Upper lobe of left lung (tissue), 6 donors: Measurements from ENCODE around the gene PPP1CC. TPM values are rescaled to one million over a fixed set of nuclear protein-coding genes. Genes with fewer than 3 reads are reported as not detected.

ENCODE experiments used
- ATAC-seq, 2 donors: fragments of 200-7000 bp; cut with Tn5 transposase; one replicate each; pipeline ENCODE4 v1.9.1; 2022; ENCODE audit warnings: mild to moderate bottlenecking in 2 of 2, moderate library complexity in 2 of 2; ENCODE audit not compliant: low FRiP score in 2 of 2
- DNase-seq, 2 donors: peaks; one replicate each; pipeline ENCODE4 v3.0.0-alpha.2; 2019 to 2020
- H3K27ac ChIP-seq, 4 donors: fragments of 200-600 bp; sonication (generic); one replicate each; pipeline ENCODE4 v1.5.1; 2016 to 2019
- H3K27me3 ChIP-seq, 4 donors: fragments of 200-600 bp; sonication (generic); one replicate each; pipeline ENCODE4 v1.5.1; 2017 to 2019
- H3K36me3 ChIP-seq, 4 donors: fragments of 200-600 bp; sonication (generic); one replicate each; pipeline ENCODE4 v1.5.1; 2016 to 2019
- H3K4me1 ChIP-seq, 4 donors: fragments of 200-600 bp; sonication (generic); one replicate each; pipeline ENCODE4 v1.5.1; 2018 to 2019
- H3K4me3 ChIP-seq, 4 donors: fragments of 200-600 bp; sonication (generic); one replicate each; pipeline ENCODE4 v1.5.1; 2017 to 2019; ENCODE audit warnings: mild to moderate bottlenecking in 2 of 4, moderate library complexity in 1 of 4
- H3K9me3 ChIP-seq, 4 donors: fragments of 200-600 bp; sonication (generic); one replicate each; pipeline ENCODE4 v1.5.1; 2018 to 2019
- EP300 ChIP-seq, 4 donors: sonication (generic); formaldehyde crosslinking; IDR thresholded peaks; one replicate each; pipeline ENCODE4 v1.5.1; 2017; ENCODE audit warnings: antibody characterized with exemption in 4 of 4, control low read depth in 2 of 4
- POLR2A ChIP-seq, 4 donors: fragments of 450-650 bp; IDR thresholded peaks; one replicate each; pipeline ENCODE4 v1.5.1; 2016 to 2017; ENCODE audit warnings: antibody characterized with exemption in 4 of 4, mild to moderate bottlenecking in 2 of 4
- POLR2AphosphoS5 ChIP-seq, 2 donors: sonication (generic); formaldehyde crosslinking; IDR thresholded peaks; one replicate each; pipeline ENCODE4 v1.5.1; 2017; ENCODE audit warnings: antibody characterized with exemption in 2 of 2
- WGBS, 2 donors: methylation state at CpG; one replicate each; pipeline ENCODE4 v1.1.5; 2017 to 2018; 5-methylcytosine and 5-hydroxymethylcytosine counted together
- total RNA-seq, 6 donors: library from RNA; depleted of rRNA in 4 of 6; stranded (reverse); fragments of >200 nt in 4 of 6; gene quantifications; one replicate each; pipeline versions ENCODE4 v1.1.0 to v1.2.1, GENCODE V29; 2016 to 2021
- TF ChIP-seq, protein P1 (sequence below), 6 experiments: fragments of 450-650 bp in 4 of 6; fragments of 200-600 bp in 2 of 6; sonication (generic) in 2 of 6; IDR thresholded peaks; one replicate each; pipeline ENCODE4 v1.5.1; 2016 to 2019; ENCODE audit warnings: antibody characterized with exemption in 6 of 6
- donor health status: DM: no; HTN: no; CAD: no; lungs with moderate emphysema.
- donor health status: DM: no; HTN: yes; CAD: no; lungs with severe emphysema.

Gene PPP1CC
- total RNA-seq, 6 donors from 2014 or later = 26.0 to 114 (median 85.4) TPM

DNA sequence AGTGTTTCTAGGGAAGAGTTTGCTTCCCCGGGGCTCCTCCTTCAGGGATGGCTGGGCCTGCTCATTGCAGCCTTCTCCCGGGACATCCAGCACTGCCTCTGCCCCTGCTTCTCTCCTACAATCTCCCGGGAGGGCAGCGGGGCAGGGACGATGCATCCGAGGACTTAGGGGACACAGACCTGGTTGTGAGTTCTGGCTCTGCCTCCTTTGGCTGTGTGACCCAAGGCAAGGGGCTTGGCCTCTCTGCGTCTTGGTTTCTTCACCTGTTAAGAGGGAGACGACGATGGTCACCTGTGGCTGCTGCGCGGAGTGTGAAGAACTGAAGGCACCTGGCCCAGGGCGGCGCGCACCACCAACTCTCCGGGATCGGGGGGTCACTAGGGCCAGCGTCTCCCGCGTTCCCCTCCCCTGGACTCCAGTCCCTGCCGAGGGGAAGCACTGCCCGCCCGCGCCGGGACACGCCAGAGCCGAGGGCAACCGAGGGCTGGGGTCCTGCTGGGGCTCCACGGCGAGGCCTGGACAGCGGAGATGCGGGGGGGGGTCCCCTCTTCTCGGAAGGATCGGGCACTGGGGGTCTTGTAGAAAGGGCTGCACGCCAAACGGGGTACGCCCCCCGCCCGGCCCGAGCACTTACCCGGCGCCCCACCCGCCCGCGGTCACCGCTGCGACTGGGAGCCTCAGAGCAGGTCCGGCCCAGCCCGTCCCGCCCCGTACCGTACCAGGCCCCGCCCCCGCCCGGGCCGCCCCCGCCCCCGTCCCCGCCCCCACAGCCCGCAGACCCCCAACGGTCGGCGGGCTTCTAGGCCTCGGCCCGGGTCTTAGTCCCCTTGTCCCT lies 54.0 kb downstream of the PPP1CC start, which contains the start of gene HVCN1:
HVCN1 (minus strand) TSS at position 670 of the 835 bp plus-strand sequence. CDS start 5,870 bp downstream, outside the sequence.
- Histone ChIP-seq H3K9me3 (no peaks in the 10 kb centered on the region), H3K4me3 (peak within 1 kb of the TSS; percentile 33 to 70 (median 60)), H3K27ac (peak within 1 kb of the TSS; percentile 65 to 86 (median 84)), H3K36me3 (no peaks in the 10 kb centered on the region), H3K4me1 (peaks cover 14 to 32% (median 23%) of the 10 kb centered on the region in 4 donors), H3K27me3 (peaks cover 0 to 6% (median 0%) of the 10 kb centered on the region in 4 donors)
- DNase-seq = peak; percentile 66 to 92
- ATAC-seq = peak; percentile 72 to 90
- WGBS, 2 donors = 5 to 19% methylated on average over 7 to 38 of the region's 64 CpGs
- TF ChIP-seq POLR2A (IDR thresholded peaks at IDR 0.05) = peak in 1 of 4 donors; percentile 39
- TF ChIP-seq, protein P1, sequence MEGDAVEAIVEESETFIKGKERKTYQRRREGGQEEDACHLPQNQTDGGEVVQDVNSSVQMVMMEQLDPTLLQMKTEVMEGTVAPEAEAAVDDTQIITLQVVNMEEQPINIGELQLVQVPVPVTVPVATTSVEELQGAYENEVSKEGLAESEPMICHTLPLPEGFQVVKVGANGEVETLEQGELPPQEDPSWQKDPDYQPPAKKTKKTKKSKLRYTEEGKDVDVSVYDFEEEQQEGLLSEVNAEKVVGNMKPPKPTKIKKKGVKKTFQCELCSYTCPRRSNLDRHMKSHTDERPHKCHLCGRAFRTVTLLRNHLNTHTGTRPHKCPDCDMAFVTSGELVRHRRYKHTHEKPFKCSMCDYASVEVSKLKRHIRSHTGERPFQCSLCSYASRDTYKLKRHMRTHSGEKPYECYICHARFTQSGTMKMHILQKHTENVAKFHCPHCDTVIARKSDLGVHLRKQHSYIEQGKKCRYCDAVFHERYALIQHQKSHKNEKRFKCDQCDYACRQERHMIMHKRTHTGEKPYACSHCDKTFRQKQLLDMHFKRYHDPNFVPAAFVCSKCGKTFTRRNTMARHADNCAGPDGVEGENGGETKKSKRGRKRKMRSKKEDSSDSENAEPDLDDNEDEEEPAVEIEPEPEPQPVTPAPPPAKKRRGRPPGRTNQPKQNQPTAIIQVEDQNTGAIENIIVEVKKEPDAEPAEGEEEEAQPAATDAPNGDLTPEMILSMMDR (IDR thresholded peaks at IDR 0.05) = no peak

DNA sequence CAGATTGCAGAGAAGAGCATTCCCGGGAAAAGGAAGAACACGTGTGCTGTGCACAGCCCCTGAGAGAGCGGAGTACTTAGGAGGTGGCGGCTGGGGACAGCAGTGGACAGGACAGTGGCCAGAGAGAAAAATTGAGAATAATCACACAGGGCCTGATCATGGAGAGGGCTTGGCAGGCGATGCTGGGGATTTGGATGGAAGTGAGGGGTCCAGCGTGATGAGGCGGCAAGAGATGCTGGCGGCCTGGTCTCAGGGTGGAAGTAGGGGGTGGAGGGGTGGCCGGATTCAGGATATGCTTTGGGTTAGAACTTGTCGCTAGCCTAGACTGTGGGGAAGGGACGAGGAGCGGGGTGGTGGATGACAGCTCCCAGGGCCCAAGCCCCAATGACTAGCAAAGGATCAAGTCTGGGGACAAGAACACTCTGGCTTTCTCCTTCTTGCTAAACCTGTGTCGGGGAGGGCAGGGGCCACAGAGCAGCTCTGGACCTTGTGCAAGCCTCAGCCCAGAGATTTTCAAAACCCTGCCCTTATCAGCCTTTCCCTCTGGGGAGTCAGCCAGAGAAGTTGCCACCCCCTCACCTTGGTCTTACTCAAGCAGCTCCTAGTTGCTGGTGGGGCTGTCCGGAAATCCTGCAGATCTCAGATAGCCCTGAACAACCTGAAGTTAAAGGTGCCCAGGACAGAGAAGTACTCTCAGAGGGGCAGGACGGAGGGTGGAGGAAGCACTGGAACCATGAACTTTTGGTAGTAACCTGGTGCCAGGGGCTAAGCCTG lies 55.1 kb downstream of the PPP1CC start:
- Histone ChIP-seq H3K27me3 (peaks cover 0 to 6% (median 0%) of the 10 kb centered on the region in 4 donors), H3K9me3 (no peaks in the 10 kb centered on the region), H3K27ac (no peak overlapping the region), H3K4me1 (peaks cover 14 to 26% (median 23%) of the 10 kb centered on the region in 4 donors), H3K36me3 (no peaks in the 10 kb centered on the region), H3K4me3 (peak overlapping the region in 2 of 4 donors; percentile 59 to 70)
- no peak for DNase-seq
- 85 to 86% methylated on average over 13 to 15 of the region's 15 CpGs for WGBS, 2 donors
- TF ChIP-seq POLR2A (IDR thresholded peaks at IDR 0.05) (no peak), EP300 (IDR thresholded peaks at IDR 0.05) (no peak), POLR2AphosphoS5 (IDR thresholded peaks at IDR 0.05) (no peak)
- TF ChIP-seq, protein P1 (IDR thresholded peaks at IDR 0.05) = no peak
- no peak for ATAC-seq

DNA sequence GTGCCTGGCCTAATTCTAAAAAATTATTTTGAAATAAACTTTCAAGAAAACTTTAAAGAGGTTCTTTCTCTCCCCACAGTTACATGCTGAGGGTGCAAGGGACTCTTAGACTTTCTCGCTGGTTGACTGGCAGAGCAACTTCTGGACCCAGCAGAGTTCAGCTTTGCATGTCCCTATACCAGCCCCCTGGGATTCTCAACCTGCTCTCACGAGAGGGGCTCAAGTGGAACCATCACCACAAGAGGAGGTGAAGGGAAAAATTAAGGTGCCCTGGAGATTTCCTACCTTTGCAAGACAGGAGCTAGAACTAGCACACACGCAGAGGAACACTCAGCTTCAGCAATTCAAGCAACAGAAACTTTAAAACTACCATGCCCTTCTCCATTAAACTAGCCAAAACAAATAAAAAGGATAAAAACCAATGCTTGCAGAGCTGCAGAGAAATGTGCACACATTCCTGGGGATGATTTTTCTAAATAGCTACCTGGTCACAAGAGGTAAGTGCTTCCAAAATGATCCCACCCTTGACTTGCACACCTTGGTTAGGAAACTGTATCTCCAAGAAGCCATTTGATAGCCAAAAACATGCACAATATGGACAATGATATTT lies 56.3 kb downstream of the PPP1CC start:
- Histone ChIP-seq H3K27ac (no peak overlapping the region), H3K27me3 (peaks cover 0 to 6% (median 0%) of the 10 kb centered on the region in 4 donors), H3K4me3 (no peak overlapping the region), H3K36me3 (peaks cover 0 to 4% (median 0%) of the 10 kb centered on the region in 4 donors), H3K4me1 (peaks cover 14 to 26% (median 23%) of the 10 kb centered on the region in 4 donors), H3K9me3 (no peaks in the 10 kb centered on the region)
- WGBS, 2 donors = 93% methylated on average over 3 of the region's 3 CpGs
- TF ChIP-seq POLR2A (IDR thresholded peaks at IDR 0.05) (no peak), POLR2AphosphoS5 (IDR thresholded peaks at IDR 0.05) (no peak), EP300 (IDR thresholded peaks at IDR 0.05) (no peak)
- TF ChIP-seq, protein P1 (IDR thresholded peaks at IDR 0.05) = no peak
- DNase-seq (no peak), ATAC-seq (no peak)

DNA sequence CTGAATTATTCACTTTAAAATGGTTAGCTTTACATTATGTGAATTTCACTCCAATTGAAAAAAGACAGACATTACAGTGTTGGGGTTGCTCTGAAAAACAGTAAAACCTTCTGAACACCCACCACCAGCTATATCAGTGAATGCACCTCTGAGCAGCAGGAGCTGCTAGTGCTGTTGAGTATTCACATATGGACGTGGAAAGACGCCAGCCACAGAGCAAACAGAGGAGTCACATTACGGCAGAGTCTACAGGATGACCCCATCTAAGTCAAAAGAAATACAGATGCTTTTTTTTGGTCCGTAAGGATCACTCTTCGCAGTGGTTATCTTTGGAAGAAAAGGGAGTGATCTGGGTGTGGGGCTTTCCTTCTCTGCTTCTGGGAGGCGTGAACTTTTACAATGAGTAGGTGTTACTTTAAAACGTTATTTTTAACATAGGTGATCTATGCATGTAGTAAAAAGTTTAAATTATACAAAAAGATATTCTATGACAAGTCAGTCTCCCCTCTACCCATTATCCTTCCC lies 58.3 kb downstream of the PPP1CC start:
- Histone ChIP-seq H3K9me3 (no peaks in the 10 kb centered on the region), H3K4me1 (peaks cover 7 to 19% (median 16%) of the 10 kb centered on the region in 4 donors), H3K36me3 (peaks cover 0 to 4% (median 0%) of the 10 kb centered on the region in 4 donors), H3K27ac (no peak overlapping the region), H3K4me3 (no peak overlapping the region), H3K27me3 (peaks cover 0 to 6% (median 0%) of the 10 kb centered on the region in 4 donors)
- WGBS, 2 donors = 74 to 79% methylated on average over 7 of the region's 7 CpGs
- no peak for TF ChIP-seq POLR2AphosphoS5 (IDR thresholded peaks at IDR 0.05)
- TF ChIP-seq EP300 (IDR thresholded peaks at IDR 0.05) = no peak
- TF ChIP-seq, protein P1 (IDR thresholded peaks at IDR 0.05) = no peak
- no peak for TF ChIP-seq POLR2A (IDR thresholded peaks at IDR 0.05)
- DNase-seq (no peak), ATAC-seq (no peak)
